Omental fat pad (tissue), 4 donors: Measurements from ENCODE around the gene C2orf68. TPM values are rescaled to one million over a fixed set of nuclear protein-coding genes. Genes with fewer than 3 reads are reported as not detected.
"Not testable (repeated sequence)": the region's sequence is repeated elsewhere in the genome, so short reads cannot be mapped to it uniquely, and the experiment has no call there.

ENCODE experiments used
- ATAC-seq: fragments of 150-250 bp; one replicate; pipeline ENCODE4 v1.9.1; 2016; ENCODE audit warnings: mild to moderate bottlenecking, moderate library complexity; ENCODE audit not compliant: low FRiP score
- DNase-seq: peaks from one replicate; pipeline ENCODE4 v3.0.0-alpha.2; 2019; ENCODE audit warnings: low spot score
- total RNA-seq, 4 donors: library from RNA; depleted of rRNA; stranded (reverse); fragments of >200 nt; gene quantifications; one replicate each; pipeline ENCODE4 v1.1.0, GENCODE V29; 2016
- TF ChIP-seq, protein P1 (sequence below), 3 donors: fragments of 450-650 bp; IDR thresholded peaks; one replicate each; pipeline ENCODE4 v1.5.1; 2016 to 2017; ENCODE audit warnings: antibody characterized with exemption in 3 of 3, mild to moderate bottlenecking in 3 of 3, moderate library complexity in 2 of 3

Gene C2orf68, protein sequence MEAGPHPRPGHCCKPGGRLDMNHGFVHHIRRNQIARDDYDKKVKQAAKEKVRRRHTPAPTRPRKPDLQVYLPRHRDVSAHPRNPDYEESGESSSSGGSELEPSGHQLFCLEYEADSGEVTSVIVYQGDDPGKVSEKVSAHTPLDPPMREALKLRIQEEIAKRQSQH
- 10 to 100 TPM in 3 of 4 donors, 1 to 10 TPM in 1; 7.9 to 19.5 (median 12.8) TPM for total RNA-seq

DNA sequence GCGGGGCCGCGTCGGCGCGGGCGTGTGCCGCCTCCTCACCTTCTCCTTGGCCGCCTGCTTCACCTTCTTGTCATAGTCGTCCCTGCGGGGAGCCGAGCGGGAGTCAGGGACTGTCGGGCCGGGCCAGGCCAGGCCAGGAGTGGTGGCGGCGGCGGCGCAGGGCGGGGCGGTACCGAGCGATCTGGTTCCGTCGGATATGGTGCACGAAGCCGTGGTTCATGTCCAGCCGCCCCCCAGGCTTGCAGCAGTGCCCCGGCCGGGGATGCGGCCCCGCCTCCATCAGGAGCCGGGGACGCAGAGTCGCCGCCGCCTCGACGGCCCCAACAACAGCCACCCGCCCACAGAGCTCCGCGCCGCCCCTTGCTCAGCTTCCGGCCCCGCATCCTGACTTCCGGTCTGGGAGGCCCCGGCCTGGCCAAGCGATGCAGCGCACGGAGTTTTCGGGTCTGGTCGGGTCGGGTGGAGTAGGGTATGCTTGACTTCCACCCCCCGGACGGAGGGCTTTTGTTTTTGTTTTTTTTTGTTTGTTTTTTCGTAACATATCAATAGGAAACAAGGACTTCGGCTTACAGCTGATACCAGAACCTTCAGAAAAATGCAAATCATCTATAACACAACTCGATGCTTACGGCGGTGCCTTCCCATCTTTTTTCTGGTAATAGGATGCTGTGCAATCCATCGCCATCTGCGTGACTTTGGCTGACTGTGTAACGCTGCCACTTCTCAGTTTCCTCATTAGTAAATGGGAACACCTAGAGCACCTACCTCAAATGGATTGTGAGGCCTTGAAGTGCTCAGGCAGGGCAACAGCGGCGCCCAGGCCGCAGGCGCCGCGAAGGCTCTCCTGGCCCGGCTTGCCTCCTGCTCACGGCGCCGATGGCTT, at the start of gene C2orf68:
Gene C2orf68, minus strand, starts transcription at position 362 of the 883 bp plus-strand sequence. Its CDS starts 82 bp downstream, at position 280.
- ATAC-seq = peak; percentile 78
- TF ChIP-seq, protein P1, sequence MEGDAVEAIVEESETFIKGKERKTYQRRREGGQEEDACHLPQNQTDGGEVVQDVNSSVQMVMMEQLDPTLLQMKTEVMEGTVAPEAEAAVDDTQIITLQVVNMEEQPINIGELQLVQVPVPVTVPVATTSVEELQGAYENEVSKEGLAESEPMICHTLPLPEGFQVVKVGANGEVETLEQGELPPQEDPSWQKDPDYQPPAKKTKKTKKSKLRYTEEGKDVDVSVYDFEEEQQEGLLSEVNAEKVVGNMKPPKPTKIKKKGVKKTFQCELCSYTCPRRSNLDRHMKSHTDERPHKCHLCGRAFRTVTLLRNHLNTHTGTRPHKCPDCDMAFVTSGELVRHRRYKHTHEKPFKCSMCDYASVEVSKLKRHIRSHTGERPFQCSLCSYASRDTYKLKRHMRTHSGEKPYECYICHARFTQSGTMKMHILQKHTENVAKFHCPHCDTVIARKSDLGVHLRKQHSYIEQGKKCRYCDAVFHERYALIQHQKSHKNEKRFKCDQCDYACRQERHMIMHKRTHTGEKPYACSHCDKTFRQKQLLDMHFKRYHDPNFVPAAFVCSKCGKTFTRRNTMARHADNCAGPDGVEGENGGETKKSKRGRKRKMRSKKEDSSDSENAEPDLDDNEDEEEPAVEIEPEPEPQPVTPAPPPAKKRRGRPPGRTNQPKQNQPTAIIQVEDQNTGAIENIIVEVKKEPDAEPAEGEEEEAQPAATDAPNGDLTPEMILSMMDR (IDR thresholded peaks at IDR 0.05) = no peak
- DNase-seq = peak; percentile 82

DNA sequence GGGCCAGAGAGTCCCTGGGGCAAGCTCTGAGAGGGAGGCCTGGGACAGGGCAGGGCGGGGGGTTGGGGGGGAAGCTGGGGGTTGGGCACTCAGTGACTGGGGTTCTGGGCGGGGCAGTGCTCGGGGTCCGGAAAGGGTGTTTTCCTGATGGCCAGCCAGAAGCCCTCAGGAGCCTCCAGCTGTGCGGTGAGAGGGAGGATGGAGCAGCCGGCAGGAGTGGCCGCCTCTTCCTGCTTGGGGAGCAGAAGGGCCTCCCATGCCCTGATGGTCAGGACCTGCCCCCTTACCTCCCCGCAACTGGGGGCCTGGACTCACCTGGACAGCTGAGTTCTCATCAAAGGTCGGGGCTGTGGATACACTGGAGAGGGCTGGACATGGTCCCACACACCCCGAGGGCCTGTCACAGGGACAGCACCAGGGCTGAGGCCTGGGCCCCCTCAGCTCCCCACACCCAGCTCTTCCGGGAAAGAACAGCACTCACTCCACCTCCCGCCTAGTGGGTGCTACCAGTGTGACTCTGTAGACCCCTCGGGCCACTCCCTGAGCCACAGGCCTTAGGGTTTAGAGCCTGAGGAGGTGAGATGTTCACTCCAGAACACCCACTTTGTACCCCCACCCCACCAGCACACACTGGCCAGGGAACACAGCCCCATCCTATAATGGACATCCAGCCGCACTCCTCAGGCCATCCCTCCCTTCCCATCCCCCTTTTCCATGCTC, 49.4 kb upstream of the C2orf68 start:
- DNase-seq = no peak
- TF ChIP-seq, protein P1 (IDR thresholded peaks at IDR 0.05) = no peak
- no peak for ATAC-seq

DNA sequence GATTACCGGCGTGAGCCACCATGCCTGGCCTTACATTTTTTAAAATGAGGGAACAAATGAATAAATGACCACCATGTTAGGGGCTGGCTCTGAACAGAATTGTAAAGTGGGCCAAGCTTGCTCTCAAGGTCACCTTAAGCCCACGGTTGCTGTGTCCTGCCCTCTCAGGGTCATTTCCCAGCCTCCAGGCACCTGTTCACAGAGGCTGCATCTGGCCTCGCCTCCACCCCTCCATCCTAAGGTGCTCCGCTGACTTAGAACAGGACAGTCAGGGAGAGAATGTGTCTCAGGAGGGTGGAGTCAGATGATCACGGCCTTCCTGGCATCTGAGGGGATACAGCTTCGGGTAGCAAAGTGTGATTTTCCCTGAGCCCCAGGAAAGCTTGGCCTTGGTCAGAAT, 48.9 kb upstream of the C2orf68 start:
- DNase-seq (no peak), ATAC-seq (no peak)

DNA sequence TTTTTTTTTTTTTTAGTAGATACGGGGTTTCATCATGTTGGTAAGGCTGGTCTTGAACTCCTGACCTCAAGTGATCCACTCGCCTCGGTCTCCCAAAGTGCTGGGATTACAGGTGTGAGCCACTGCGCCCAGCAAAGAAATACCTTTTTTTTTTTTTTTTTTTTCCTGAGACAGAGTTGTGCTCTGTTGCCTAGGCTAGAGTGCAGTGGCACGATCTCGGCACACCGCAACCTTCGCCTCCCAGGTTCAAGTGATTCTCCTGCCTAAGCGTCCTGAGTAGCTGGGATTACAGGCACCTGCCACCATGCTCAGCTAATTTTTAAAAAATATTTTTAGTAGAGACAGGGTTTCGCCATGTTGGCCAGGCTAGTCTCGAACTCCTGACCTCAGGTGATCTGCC, 48.4 kb upstream of the C2orf68 start:
- DNase-seq, ATAC-seq: not testable (repeated sequence)

More for the DNA sequence above, 48.9 kb upstream of the C2orf68 start:
- TF ChIP-seq, protein P1 (IDR thresholded peaks at IDR 0.05) = no peak

DNA sequence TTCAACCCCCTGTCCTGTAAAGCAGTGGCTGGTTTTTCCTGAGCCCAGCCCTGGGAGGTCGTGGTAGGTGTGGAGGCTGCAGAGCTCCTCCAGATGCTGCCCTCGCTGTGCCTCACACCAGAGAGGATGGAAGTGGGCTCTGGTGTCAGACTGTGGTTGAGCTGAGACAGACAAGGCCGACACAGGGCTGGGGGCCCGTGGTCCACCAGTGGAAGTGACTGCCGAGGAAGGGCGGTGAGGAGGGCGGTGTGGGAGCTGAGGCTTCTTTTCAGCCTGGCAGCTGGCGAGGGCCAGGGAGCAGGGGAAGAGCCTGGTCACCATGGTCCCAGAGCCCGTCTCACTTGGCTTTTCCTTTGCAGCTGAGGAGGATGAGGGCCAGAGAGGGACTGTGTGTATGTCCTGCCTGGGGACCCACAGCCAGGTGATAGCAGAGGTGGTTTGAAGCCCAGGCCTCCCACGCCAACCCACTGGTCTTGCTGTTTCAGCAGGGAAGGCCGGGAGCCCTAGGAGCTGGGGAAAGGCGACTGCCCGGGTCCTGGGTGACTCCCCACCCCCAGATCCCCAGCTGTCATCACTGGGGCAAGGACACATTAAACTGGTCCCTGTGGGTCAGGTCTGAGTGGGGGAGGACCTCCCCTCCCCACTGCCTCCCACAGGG, 47.6 kb upstream of the C2orf68 start:
- no peak for ATAC-seq
- TF ChIP-seq, protein P1 (IDR thresholded peaks at IDR 0.05) = no peak
- no peak for DNase-seq

DNA sequence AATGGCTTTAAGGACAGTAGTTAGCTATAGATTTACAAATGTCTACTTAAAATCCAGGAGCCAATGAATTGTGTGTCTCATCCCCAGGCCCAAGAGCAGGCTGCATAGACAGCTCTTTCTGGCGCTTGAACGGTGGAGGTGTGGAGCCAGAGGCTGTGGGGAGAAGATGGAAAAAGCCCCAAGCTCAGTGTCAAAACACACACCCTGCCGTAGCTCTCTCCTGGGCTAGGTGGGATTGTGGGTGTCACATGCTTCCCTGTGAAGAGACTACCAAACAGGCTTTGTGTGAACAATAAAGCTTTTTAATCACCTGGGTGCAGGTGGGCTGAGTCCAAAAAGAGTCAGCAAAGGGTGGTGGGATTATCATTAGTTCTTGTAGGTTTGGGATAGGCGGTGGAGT, 45.5 kb upstream of the C2orf68 start:
- ATAC-seq, DNase-seq: not testable (repeated sequence)

DNA sequence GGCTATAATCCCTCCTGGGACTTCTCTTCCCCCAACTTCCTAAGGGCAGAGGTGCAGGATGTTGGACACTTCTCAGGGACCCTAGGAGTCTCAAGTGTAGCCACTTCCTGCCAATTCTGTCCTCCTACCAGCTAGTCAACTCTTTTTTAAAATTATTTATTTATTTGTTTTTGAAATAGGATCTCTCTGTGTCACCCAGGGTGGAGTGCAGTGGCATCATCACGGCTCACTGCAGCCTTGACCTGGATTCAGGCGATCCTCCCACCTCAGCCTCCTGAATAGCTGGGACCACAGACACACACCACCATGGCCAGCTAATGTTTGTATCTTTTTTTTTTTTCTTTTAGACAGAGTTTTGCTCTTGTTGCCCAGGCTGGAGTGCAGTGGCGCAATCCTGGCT, 44.6 kb upstream of the C2orf68 start:
- DNase-seq (no peak), ATAC-seq (no peak)
- TF ChIP-seq, protein P1 (IDR thresholded peaks at IDR 0.05) = no peak
